Stimulated activated CD8-positive, alpha-beta memory T cell treated with anti-CD3 and anti-CD28 coated beads, Interleukin-15, amount 100 ng/mL, for 1 hour (primary cell): ENCODE data around the gene MUC22.
"Not testable (repeated sequence)": the region's sequence is repeated elsewhere in the genome, so short reads cannot be mapped to it uniquely, and the experiment has no call there.

ENCODE experiments used
- DNase-seq: peaks from one replicate; pipeline ENCODE4 v3.0.0-alpha.2; 2020; ENCODE audit warnings: low read depth

MUC22 gene

GRCh38 chr6:31038559-31038958 lies 28.3 kb downstream of the MUC22 start:
- DNase-seq = no peak

GRCh38 chr6:31040801-31041200 lies 30.5 kb downstream of the MUC22 start:
- DNase-seq = no peak

- DNase-seq = no peak
Observed at GRCh38 chr6:31041372-31041974, 31.2 kb downstream of the MUC22 start.

DNA sequence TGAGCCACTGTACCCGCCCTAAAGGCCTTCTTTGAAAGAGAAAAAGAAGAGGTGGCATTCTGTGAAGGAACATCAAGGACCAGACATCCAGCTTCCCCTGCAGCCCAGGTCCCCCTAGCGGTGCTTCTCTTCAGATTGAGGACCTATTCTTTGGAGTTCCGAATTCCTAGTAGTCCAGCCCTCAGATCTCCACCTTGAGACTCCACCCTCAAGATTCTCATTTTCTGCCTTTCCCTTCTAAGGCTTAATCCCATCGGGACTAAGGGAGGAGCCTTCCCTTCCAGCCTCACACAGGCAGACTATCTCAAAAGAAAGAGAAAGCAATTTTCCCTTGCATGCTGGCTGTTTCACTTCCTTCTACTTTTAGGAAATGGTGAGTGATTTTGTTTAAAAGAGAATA lies 32.5 kb downstream of the MUC22 start:
- no peak for DNase-seq

DNA sequence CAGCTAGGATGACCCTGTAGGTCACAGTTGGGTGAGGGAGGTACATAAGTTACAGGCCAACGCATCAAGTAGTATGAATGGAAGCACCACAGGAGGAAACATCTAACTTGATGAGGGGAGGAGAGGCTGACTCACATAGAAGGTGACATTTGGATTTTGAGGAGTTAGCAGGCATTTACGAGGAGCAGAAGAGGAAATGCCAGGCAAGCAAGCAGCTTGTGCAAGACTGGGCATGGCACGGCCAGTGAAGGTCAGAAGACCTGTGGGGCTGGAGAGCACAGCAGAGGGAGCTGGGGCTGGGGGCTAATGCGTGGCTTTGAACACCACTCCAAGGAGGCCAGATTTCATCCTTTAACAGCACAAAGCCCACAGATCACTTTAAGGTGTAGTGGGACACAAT lies 37.8 kb downstream of the MUC22 start:
- DNase-seq = no peak

GRCh38 chr6:31049518-31049917 lies 39.2 kb downstream of the MUC22 start:
- no peak for DNase-seq

- DNase-seq = not testable (repeated sequence)
Observed at GRCh38 chr6:31053187-31053586, 42.9 kb downstream of the MUC22 start.

DNA sequence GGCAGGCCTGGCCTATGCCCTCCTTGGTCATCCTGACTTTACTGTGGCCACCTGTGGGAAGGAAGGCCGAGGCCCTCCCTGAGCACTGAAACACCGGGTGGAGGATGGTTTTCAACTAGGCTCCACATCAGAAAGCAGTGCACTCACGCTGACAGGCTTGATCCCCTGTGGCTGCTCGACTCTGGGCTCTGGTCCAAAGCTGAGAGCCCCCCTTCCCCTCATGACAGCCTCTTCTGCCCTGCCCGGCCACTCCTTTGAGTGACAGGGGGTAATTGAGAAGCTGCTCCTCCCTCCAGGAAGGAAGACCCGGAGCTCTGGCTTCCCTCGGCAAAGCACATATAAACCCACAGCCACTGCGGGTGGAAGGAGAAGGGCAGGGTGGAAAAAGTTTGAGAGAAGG lies 43.6 kb downstream of the MUC22 start:
- DNase-seq = no peak

- DNase-seq = no peak
Observed at GRCh38 chr6:31055441-31055840, 45.2 kb downstream of the MUC22 start.

DNA sequence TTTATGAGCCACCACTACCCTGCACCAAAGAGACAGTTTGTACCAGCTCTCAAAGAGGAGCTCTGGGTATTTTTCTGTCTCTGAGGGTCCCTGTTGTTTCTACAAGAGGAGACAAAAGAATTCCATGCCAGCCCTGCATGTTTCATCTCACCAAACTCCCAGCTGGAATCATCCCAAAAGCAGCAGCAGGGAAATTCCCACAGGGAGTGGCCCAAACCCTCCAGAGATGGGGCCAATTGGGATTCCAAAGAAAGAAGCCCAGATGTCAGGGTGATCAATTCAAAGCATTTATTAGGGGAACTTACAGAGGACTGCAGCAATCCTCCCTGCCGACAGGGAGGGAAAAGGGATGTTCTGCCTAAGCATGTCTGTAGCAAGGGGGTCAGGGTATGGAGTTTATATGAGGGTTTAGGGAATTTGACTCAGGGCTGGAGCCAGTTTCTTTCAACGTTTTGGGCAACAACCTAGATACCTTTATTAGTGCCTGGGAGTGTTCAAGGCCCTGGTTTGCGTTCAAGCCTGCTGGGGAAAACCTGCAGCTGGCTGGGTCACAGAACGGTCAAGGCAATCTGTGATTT lies 47.2 kb downstream of the MUC22 start:
- DNase-seq = no peak

DNA sequence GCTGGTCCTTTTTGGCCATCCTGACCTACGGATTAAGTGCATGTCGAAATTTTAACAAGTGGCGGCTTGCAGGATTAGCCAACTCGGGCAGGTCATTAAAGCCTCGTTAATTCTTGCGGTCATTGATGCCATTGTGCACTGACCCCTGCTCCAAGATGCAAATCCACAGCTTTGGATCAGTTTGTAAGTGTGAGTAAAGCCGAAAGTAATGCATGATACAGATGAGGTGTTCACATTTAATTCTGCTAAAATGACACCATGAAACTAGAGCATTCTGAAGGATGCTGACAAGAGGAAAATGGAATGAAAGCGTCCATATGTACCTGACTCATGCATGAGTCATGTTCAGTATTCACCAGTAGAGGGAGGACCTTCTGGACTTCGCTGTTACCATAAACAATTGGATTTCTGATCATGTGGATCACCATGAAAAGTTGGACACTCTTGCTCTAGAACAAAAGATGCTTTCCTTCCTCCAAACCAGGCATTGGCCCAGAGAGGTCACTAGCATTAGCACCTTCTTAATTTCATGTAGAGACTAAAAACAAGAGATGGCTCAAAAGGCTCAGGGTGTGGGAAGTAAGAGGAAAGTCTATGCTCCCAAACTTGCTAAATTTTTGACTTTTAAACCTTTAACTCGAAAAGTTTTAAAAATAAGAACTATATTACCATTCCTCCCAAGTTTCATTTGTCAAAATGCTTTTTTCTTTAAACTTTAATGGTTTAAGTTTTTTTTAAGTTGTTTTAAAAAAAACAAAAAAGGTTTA lies 48.0 kb downstream of the MUC22 start:
- DNase-seq = no peak

DNA sequence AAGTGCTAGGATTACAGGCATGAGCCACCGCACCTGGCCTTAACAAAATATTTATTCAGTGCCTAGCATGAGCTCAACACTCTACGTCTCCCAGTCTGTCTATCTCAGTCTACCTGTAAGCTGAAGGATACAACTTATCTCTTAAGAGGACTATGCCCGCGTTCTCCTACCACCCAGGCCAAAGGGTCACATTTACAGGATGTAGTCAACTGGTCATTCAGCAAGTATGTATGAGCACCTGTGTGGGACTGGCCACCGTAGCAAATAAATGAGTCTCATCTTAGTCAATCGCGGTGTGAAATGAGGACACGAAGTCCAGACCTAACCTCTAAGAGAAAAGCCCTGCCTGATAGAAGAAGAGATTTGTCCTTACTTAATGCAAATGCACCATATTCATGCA lies 49.9 kb downstream of the MUC22 start:
- DNase-seq = no peak

DNA sequence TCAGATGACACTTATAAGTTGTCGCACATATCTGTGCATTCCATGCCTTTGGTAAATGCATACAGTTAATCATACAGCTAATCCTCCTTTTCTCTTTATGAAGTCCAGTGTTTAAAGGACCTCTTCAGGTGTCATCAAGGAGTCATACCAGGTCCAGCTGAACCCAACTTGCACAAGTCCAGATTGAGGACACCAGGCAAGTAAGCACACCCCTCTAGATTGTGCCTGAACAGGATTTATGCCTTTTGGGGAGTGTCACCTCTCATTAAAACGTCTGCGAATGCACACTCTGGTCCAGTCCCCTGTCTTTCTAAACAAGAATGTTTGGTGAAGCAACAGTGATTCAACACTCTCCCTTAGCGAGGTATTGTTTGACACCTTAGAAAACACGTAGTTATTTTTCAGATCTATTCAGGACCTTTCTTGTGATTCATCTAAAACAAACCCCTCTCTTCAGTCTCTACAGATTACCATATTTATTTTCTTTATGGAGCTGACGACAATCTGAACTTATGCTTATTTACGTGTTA lies 53.7 kb downstream of the MUC22 start:
- DNase-seq = no peak

GRCh38 chr6:31065556-31065955 lies 55.3 kb downstream of the MUC22 start:
- no peak for DNase-seq

DNA sequence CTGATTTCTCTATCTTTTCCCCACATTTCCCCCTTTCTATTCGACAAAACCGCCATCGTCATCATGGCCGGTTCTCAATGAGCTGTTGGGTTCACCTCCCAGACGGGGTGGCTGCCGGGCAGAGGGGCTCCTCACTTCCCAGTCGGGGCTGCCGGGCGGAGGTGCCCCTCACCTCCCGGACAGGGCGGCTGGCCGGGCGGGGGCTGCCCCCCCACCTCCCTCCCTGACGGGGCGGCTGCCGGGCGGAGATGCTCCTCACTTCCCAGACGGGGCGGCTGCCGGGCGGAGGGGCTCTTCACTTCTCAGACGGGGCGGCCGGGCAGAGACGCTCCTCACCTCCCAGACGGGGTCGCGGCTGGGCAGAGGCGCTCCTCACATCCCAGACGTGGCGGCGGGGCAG lies 56.8 kb downstream of the MUC22 start:
- DNase-seq = not testable (repeated sequence)

GRCh38 chr6:31067891-31068668 lies 57.8 kb downstream of the MUC22 start:
- DNase-seq = not testable (repeated sequence)

DNA sequence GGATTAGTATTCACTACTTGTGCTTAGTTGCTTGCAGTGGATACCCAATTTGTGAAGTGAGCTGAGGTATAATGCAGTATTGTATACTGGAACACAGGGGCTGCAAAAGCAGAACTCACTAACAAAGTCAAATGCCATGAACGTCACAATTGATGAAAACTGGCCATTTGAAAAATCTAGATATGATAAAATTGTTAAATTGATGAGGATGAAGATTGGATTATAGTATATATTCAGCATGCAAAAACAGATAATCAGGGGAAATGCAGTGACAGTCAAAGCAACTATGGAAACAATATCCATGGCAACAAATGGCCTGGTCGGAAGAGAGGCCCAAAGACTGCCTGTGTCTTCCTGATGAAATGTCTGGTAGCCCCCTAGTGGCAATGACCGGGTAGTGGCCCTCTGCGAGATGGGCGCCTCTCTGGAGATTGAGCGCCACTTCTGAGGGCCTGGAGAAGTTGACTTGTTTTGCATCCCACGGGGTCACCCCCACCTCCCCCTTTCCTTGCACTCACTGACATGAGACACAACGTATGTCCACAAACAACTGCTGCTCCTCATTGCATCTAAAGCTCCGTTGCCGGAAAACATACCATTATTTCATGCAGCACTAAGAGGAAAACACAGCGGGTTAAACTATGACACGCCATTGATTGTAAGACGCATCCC lies 58.5 kb downstream of the MUC22 start:
- peak; percentile 46 for DNase-seq

DNA sequence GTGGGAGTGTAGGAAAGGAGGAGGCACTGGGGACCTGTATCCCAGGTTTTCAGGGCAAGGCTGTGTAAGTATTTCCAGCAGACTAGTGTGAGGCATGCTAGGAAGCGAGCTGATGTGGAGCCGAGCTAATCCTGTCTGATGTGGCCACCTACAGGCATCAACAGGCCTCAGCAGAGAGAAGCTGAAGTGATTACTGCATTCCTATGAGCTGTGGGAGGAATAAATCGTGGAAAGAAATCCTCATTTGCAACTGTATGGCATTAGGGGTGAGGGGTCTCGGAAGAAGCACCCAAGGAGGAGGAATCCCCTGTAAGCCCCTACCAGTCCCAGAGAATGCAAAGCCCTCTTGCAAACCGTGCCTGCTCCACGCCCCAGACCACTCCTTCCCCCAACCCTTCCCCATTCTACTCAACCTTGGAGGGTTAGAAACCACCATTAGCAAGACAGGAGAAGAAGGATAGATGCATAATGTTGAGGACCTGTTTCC lies 60.5 kb downstream of the MUC22 start:
- DNase-seq = no peak

DNA sequence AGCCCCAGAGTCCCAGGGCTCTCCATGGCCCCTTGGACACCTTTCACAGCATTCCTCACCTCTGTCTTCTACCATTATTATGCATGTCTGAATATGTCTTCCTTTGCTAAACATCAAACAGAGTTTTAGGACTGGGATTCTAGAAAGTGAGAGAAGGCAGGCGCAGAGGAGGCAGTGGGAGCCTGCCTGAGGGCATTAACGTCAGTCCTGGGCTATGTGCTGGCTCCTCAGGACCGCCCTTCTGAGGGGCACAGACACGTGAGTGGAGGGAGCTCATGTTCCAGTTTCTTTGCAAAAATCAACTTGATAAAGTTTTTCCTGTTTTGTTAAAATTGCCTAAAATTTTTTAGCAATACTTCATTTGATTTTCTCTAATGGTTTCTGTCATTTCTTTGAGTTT lies 64.1 kb downstream of the MUC22 start:
- no peak for DNase-seq

DNA sequence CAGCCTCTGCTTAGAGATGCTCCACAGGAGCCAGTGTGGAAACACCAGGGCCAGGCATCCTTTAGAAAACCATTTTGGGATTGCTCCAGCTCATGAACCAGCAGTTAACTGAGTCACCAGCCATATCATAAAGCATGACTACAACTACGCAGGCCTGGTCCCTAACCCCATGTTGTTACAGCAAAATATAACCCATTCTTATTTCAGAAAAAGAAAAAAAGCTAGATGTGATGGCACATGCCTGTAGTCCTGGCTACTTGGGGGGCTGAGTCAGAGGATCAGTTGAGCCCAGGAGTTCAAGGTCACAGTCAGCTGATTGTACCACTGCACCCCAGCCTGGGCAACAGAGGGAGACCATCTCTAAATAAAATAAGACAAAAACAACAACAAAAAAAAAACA lies 65.3 kb downstream of the MUC22 start:
- DNase-seq = no peak

DNA sequence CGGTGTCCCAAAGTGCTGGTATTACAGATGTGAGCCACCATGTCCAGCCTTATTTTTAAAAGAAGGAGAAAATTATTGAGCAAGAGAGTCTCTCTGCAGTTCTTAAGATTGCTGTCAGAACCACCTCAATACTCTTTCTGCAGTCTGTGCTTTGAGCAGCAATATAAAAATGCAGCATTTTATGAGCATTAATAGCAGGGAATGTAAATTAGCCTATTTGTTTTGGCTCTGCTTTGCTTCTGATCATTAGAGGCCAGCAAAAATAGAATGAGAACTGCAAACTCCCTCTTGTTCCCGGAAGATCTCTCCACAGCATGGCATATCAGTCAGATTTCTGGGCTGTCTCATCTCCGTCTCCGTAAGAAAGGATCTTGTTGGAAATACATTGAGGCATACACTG lies 66.3 kb downstream of the MUC22 start:
- no peak for DNase-seq
